OCI-LY7 (cell line): ENCODE results near the gene PLEKHM3.

Experiments
- CTCF ChIP-seq: fragments of 200-600 bp; sonication (generic); conservative IDR thresholded peaks from 2 replicates; pipeline ENCODE4 v1.5.1; 2014; ENCODE audit warnings: mild to moderate bottlenecking, antibody characterized with exemption, low read length, moderate library complexity, mixed read lengths
- EZH2phosphoT487 ChIP-seq: fragments of 200-600 bp; sonication (generic); IDR thresholded peaks from 2 replicates; pipeline ENCODE4 v1.6.1; 2018; ENCODE audit warnings: low read depth, borderline replicate concordance, mild to moderate bottlenecking, mixed run types, antibody characterized with exemption, low read length, moderate library complexity, mixed read lengths

- no peak for TF ChIP-seq CTCF
- TF ChIP-seq EZH2phosphoT487: no peak
Observed at GRCh38 chr2:208049006-208049405, 23.7 kb upstream of the PLEKHM3 start.
